ENCODE measurements around the gene TYRP1.

TYRP1 gene

DNA sequence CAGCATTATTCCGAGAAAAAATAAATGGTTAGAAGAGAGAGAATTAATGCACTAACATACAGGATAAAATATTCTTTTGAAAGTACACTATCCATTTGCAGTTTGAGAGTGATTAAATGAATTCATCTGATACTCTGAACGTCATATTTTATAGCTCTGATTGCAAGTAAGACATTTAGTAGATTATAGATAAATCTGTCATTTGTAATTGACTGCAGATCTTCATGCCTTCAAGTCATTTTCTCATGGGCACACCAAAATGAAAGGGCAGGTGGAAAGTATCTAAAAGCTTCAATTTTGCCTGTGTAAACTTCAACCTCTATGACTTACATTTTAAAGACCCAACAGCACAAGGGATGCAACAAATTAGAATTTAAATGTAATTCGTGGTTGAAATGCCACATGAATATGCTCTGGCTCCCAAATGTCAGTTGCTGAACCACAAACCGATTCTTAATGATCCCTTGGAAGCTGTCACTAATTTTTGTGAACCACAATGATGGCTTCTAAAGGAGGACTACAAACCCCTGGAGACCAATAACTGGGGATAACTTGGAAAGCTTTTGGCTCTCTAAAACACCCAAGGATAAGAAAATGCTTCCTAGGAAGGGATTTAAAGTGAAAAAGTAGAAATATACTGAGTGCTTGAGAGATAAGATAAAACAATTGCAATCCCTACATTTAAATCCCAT lies 3.9 kb downstream of the TYRP1 start:
- DNase-seq (ENCODE audit: low read depth) = no peak

DNA sequence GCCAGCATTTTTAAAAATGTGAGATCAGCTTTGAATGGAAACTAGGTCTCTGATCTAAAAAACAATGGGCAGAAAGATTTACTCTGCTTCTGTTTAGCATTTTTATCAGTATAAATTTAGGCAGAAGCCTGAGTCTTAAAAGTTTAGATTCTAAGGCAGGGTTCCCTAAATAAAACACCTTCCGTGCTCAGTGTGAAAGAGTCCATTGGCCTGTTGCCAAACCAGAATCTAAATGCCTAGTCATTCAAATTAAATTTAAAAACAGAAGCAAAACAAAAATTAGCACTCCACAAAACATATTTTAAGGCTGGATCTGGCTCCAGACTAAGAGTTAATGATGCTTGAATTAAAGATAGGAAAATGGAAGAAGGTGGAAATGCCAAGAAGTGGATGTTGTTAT lies 4.5 kb downstream of the TYRP1 start:
- no peak for DNase-seq (ENCODE audit: low read depth)

GRCh38 chr9:12698266-12698665 lies 5.1 kb downstream of the TYRP1 start:
- no peak for DNase-seq (ENCODE audit: low read depth)

- no peak for DNase-seq (ENCODE audit: low read depth)
Measured at GRCh38 chr9:12698986-12699385, 5.8 kb downstream of the TYRP1 start.

- no peak for DNase-seq (ENCODE audit: low read depth)
Measured at GRCh38 chr9:12699529-12699928, 6.3 kb downstream of the TYRP1 start.

- DNase-seq (ENCODE audit: low read depth) = no peak
Measured at GRCh38 chr9:12701126-12701525, 7.9 kb downstream of the TYRP1 start.

DNA sequence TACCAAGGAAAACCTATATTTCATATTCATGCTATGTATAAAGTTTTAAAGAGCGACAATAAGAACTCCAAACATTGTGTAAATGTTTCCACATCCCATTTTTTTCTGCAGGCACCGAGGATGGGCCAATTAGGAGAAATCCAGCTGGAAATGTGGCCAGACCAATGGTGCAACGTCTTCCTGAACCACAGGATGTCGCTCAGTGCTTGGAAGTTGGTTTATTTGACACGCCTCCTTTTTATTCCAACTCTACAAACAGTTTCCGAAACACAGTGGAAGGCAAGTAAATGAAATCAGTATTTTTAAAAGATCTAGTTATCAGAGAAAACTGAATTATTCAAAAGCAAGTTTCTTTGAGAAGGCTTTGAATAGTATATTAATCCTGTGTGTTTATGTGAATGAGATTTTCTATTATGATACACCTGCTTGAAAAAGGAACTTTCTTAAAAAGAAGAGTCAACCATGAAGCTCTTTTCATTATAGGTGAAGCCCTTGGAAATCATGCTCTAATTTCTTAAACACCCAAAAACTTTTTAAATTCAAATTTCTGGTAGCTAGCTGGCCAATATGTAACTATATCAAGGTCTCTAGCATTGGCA lies 9.1 kb downstream of the TYRP1 start:
- DNase-seq (ENCODE audit: low read depth) = no peak

GRCh38 chr9:12703996-12704395 lies 10.8 kb downstream of the TYRP1 start:
- no peak for DNase-seq (ENCODE audit: low read depth)

DNA sequence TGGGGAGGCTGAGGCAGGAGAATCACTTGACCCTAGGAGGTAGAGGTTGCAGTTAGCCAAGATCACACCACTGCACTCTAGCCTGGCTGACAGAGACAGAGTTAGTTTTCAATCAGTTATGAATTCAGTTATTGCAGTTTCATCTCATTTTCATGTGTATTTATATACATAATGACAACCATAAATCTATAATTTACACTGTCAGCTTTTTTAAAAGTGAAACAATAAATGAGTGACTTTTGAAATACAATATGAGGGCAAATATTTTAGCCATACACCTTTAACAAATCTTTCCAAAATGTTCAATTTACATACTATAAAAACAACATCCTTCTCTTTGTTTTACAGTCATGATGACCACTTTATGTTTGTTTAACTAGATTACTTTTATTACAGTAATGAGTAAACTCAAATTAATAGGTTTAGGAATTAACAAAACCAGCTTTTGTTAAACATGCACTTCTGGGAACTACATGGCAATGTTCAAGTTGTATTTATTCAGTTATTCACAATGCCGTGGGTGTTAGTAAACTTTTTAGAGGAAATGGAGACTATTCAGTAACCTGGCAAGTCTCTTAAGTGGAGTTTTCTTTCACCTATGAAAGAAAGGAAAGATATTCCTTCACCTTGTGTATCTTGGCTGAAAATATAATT lies 12.7 kb downstream of the TYRP1 start:
- no peak for DNase-seq (ENCODE audit: low read depth)

DNA sequence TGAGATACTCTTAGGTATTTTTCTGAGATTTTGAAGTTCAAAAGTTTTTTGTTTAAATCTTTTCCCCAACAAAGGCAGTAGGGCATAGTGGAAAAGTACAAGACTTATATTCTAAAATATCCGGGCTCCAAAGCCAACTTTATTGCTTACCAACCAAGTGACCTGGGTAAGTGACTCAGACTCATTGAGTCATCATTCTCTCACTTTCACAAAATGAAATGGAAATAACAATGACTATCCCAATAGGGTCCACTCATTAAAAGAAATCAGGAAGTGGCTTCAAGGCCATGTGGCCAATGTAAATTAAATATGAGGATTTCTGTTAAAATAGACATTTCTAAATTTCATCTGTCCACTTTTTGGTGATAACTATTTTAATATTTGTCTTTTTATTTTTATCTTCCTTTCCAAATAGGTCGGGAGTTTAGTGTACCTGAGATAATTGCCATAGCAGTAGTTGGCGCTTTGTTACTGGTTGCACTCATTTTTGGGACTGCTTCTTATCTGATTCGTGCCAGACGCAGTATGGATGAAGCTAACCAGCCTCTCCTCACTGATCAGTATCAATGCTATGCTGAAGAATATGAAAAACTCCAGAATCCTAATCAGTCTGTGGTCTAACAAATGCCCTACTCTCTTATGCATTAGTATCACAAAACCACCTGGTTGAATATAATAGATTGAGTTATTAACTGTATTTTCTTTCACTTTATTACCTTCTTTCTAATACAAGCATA lies 15.5 kb downstream of the TYRP1 start:
- DNase-seq (ENCODE audit: low read depth) = no peak

DNA sequence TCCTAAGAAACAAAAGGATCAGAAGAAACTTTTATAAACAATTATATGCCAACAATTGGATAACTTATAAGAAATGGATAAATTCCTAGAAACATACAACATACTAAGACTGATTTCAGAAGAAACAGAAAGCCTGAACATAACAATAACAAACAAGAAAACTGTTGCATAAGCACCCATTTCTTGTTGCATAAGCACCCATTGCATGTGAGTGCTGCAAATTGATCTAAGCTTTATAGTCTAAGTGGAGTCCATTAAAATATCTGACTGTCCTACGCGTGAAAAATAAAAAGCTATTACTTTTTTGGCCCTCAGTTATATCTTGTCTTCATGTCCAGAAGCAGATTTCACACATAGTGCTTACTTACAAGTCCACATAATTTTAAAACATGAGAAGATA lies 19.3 kb downstream of the TYRP1 start:
- no peak for DNase-seq (ENCODE audit: low read depth)

- no peak for DNase-seq (ENCODE audit: low read depth)
Measured at GRCh38 chr9:12715268-12715667, 22.1 kb downstream of the TYRP1 start.

DNA sequence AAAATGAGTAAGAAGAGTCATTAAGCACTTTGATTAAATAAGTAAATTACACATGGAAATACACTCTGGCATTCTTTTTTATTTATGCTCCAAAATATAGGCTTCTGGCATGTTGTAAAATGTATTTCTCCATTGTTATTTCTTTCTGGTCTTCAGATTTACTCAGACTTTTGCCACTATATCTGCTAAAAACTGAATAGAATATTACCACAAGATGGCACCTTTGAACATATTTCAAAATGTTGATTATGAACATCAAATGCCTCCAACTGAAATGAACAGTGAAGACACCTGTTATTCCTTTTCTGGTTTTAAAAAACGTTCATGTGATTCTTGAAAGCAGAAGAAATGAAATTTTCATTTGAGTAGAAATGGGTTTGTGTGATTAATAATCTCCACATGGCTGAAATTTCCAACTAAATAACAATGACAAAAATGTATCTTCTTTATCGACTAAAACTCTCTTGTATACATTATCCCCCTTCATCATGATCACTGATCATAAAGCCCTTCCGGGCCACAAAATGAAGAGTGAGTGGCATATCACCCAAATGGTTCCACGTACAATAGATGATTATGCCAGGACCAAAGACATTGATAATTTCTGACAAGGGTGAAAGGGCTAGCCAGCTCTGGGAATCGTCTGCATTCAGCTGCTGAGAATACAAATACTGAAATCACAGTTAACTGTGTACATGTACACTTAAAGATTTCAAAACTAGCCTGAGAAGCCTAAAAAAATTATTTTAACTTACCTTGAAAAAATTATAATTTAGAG lies 23.8 kb downstream of the TYRP1 start:
- no peak for DNase-seq (ENCODE audit: low read depth)

DNA sequence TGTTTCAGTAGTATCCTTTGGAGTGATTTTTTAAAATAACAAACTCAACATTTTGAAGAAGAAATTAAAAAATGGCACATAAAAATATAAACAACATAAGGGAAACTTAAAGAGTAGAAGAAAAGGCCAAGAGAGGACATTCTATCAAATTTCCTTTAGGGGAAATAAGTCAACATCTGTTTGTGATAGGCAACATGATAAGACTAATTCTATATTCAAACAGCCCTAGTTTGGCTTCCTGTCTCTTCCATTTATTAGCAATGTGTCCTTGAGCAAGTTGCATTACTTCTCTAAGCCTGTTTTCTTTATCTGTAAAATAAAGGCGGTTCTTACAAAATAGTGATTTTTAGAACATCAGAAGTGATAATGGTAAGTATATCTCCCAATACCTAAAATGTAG lies 24.7 kb downstream of the TYRP1 start:
- DNase-seq (ENCODE audit: low read depth) = no peak

GRCh38 chr9:12718482-12719026 lies 25.4 kb downstream of the TYRP1 start:
- DNase-seq (ENCODE audit: low read depth) = no peak

DNA sequence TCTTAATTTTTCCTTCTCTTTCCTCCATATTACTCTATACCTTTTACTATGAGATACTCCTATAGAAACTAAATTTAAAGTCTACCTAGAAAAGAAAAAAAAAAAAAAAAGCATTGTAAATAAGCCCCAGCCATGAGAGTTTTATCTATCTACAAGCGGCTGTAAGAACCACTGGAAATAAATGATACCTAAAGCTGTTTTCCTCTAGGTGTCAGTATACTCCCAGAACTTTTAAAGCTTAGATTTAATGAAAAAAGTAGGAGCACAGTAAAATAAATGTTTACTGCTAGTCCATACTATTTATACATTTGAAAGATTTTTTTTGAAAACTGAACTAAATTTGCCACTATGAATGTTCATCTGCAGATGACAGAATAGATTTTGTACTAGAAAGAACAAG lies 26.2 kb downstream of the TYRP1 start:
- DNase-seq (ENCODE audit: low read depth) = no peak

DNA sequence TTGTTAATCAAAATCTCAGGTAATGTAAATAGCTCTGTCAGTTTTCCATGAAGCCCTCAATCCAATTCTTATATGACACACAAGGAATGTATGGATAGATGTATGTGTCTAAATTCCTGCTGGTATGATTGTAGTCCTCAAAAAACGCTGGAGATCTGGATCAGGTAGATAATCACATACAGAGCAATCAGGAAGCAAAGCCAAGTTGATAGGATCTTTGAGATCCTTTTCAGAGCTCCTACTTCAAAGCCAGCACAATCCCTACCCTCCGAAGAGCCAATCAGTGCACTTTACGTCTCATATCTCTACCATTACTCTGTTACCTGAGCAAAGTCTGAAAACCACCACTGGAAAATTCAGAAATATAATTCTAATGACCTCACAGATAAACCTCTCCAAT lies 27.4 kb downstream of the TYRP1 start:
- DNase-seq (ENCODE audit: low read depth) = no peak

DNA sequence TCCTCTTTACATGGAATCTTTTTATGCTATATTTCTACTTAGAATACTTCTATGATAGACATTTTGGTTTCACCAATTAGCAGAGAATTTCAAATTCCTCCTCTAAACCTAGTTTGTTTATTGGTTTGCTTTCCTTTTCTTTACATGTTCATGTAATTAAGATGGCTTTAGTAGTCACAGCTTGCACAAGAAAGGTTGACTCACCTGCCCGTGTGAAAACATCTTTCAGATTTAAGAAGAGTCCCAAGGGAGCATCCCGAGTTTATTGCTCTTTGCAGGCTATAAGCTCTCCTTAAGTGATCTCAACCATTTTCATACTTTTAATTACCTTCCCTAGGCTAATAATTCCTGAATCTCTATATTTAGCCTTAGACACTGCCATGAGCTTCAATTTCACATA lies 28.9 kb downstream of the TYRP1 start:
- no peak for DNase-seq (ENCODE audit: low read depth)

- DNase-seq (ENCODE audit: low read depth) = no peak
Measured at GRCh38 chr9:12723409-12724028, 30.3 kb downstream of the TYRP1 start.

DNA sequence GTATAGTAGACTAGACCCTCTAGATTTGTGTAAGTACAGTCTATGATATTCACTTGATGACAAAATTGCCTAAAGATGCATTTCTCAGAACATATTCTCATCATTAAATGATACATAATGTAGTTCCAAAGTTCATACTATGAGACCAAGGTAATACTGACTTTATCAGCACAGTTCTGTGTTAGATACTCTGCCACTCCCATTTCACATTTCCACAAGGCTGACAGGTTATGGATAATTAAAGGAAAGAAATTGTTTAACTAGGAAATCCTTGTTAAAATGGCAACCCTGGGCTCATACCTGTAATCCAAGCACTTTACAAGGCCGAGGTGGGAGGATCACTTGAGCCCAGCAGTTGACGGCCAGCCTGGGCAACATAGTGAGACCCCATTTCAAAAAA lies 33.6 kb downstream of the TYRP1 start:
- DNase-seq (ENCODE audit: low read depth) = no peak

DNA sequence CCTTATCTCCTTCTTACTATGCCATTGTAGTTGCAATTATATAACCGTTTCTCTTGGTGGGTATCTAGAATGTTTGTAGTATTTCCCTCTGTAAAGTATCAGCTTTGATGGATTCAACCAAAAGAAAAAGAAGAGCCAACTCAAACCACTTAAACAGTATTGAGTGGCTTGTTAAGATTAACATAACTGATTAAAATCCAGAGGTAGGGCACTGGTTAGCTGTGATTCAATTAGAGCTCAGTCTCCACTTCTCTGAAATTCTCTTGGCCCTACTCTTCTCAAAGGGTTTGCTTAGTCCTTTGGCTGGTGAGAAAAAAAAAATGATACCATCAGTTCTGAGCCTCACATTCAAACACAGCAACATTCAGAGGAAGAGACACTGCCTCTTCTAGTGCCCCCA lies 37.0 kb downstream of the TYRP1 start:
- DNase-seq (ENCODE audit: low read depth) = no peak
